Body of pancreas (tissue), 4 donors: ENCODE results near the gene DACH2.

ENCODE experiments used
- CTCF ChIP-seq, 7 experiments: fragments of 450-650 bp in 4 of 7; fragments of 200-600 bp in 3 of 7; sonication (generic) in 3 of 7; IDR thresholded peaks; one replicate each; pipeline ENCODE4 v1.5.1; 2016 to 2019; ENCODE audit warnings: antibody characterized with exemption in 7 of 7
- POLR2A ChIP-seq, 3 donors: fragments of 450-650 bp; IDR thresholded peaks; one replicate each; pipeline ENCODE4 v1.6.1; 2016; ENCODE audit warnings: antibody characterized with exemption in 3 of 3, mild to moderate bottlenecking in 2 of 3

- no peak for TF ChIP-seq CTCF (IDR thresholded peaks at IDR 0.05)
- no peak for TF ChIP-seq POLR2A (IDR thresholded peaks at IDR 0.05)
These were observed 200.4 kb downstream of the DACH2 start for GRCh38 chrX:86348669-86349068.
